Cerebellar nuclear complex (tissue), 1 donor: ENCODE data around the gene MAGEB10.
"Not testable (repeated sequence)": the region's sequence is repeated elsewhere in the genome, so short reads cannot be mapped to it uniquely, and the experiment has no call there.

Experiments used
- DNase-seq, 2 experiments: peaks; one replicate each; lab custom pipeline; 2025; lab: John Stamatoyannopoulos, UW

MAGEB10 gene, protein sequence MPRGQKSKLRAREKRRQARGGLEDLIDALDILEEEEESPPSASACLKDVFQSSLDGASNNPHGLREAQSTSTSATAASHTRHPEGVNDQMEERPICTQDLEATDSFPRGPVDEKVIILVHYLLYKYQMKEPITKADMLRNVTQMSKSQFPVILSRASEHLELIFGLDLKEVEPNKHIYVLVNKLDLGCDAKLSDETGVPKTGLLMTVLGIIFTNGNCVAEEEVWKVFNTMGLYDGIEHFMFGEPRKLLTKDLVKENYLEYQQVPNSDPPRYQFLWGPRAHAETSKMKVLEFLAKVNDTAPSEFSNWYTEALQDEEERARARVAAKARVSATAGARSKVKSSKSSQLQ

DNA sequence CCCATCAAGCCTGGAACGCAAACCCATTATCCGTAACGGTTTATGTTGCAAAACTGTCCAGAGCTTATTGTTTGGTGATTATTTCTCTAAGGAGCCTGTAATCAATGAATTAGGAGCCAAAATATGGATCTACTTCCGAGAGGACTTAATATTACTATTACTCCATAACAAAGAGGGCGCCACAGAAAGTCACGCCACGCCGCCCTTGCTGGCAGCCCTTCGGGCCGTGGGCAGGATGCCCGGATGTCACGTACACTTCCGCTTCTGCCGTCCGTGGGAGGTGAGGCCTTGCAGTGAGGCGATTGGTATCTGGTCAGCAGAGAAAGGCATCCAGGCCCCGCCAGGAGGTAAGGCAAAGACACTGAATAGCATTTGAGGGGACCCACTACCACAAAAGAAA, at the start of gene MAGEB10:
Gene MAGEB10, plus strand, starts transcription at position 301 of the 400 bp plus-strand sequence. CDS start 13,317 bp downstream, outside the sequence.
- DNase-seq, result no peak

DNA sequence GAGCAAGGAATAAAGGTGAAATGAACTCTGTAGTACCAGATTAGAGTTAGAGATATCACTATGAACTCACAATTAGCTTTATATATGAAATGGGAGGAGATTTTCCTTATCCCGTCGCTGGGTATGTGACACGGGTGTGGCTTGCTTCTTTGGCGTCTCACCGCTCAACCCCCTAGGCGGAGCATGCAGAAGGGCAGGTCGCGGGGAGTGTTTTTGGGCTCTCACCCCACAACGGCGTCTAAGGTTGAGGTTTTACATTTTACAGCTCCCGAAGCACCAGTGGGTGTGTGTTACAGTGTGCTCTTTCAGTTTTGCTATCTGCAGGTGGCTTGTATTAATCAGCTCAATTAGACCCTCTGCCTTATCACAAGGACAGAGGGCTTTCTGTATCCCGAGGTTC, 42.1 kb upstream of the MAGEB10 start:
- no peak for DNase-seq

DNA sequence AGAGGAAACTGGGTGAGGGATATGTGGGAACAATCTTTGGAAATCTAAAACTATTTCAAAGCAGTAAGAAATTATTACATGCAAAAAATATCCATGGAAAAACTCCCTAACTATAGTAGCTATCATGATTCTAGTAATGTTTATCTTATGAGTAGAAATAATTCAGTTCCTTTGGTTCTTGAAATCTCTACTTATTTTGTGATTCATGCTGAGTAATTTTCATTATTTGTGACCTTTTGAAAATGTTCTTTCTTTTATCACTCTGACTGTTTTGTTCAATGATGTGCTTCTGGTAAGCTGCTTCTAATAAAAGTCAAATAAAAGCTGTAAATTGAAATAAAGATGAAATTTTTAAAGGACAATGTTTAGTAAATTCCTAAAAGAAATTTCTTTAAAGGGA, 40.4 kb upstream of the MAGEB10 start:
- DNase-seq, result no peak

DNA sequence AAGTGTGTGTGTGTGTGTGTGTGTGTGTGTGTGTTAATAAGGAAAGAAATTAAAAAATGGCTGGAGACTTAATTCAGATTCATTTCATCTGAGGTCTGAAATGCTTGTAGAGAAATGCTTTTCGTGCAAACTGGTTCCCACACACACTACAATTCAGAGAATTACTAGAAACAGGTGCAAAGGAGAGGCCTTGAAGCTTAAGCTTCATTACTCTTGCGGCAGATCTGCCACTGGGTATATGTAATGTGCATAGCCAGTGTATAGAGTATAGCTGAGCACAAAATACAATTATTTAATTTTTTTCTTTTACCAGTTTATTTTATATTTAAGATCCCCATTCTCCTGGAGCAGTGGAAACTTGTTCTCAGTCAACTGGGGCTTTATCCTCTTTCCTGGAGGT, 31.8 kb upstream of the MAGEB10 start:
- DNase-seq, result no peak

DNA sequence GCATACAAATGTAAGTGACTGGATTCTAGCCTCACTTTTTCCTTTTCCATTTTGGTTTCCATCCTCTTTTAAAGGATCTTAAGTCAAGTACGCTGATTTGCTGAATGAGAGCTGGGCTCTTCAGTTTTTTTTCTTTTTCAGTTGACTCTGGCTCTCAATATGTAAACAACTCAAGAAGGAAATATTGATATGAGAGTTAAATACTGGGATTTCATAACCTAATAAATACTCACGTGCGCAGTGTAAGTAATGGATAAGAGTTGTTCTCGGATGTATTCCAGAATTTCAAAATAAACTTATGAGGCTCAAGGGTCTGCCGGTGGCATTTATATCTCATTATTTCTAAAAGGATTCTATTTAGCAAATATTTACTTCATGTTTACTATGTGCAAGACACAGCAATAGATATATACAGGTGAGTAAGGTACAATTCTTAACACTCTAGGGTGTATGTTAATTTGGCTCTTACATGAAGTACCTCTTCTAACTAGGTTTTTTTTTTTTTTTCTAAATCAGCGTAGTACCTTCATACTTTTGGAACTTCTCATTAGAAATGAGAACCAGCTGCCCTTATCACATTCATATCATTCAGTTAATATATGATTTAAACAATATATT, 11.0 kb upstream of the MAGEB10 start:
- DNase-seq, result no peak

DNA sequence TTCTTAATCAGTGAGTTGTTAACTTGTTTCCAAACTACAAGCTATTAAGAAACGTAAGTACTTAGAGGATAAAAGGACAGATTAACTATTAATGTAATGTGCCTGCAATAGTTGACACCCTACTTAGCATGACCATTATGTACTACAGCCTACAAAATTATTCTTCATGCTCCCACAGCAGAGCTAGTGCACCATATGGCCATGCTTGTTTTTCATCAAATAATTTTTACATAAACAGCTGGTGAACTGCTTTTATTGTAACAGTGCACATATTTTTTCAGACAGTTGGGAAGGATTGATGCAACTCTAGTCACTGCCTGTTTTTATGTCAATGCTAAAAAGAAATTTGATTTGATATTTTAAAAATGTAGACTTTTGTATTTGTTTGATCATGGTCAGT, 10.2 kb upstream of the MAGEB10 start:
- DNase-seq, result no peak

DNA sequence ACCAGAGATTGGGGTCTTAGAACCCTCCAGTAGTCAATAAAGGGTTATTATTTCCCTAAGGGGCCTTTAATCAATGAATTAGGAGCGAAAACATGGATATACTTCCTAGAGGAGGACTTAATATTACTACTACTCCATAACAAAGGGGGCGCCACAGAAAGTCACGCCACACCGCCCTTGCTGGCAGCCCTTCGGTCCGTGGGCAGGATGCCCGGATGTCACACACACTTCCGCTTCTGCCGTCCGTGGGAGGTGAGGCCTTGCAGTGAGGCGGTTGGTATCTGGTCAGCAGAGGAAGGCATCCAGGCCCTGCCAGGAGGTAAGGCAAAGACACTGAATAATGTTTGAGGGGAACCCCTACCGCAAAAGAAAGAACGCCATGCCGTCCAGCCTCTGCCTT, 436 bp downstream of the MAGEB10 start:
- no peak for DNase-seq

DNA sequence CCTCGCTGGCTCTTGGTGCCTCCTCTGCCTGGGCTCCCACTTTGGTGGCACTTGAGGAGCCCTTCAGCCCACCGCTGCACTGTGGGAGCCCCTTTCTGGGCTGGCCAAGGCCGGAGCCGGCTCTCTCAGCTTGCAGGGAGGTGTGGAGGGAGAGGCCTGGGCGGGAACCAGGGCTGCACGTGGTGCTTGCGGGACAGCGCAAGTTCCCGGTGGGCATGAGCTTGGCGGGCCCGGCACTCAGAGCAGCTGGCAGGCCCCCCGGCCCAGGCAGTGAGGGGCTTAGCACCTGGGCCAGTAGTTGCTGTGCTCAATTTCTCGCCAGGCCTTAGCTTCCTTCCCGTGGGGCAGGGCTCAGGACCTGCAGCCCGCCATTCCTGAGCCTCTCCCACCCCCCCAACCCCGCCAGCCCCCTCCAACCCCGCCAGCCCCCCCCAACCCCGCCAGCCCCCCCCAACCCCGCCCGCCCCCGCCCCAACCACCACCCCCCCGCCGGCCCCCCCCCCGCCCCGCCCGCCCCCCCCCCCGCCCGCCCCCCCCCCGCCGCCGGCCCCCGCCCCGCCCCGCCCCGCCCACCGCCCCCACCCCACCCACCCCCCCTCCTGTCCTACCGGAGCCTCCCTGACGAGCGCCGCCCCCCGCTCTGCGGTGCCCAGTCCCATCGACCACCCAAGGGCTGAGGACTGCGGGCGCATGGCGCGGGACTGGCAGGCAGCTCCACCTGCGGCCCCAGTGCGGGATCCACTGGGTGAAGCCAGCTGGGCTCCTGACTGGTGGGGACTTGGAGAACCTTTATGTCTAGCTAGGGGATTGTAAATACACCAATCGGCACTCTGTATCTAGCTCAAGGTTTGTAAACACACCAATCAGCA, 1.4 kb downstream of the MAGEB10 start:
- DNase-seq, result not testable (repeated sequence)

DNA sequence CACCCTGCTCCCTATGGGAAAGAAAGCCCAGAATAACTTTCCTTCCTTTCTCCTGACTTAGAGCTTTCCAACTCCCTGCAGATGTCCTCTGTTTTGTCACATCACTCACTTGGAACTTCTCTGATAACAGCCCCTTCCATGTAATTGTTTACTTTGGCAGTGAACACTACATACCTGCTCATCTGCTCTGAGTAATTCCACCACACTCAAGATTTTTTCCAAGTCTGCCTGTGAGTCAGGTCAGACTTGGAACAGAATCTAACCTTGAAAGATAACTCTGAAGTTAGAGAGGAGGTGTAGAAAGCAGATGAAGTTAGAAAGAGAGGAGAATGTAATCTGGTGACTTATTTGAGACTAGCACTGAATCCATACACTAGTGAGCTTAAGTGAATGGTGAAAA, 7.4 kb downstream of the MAGEB10 start:
- no peak for DNase-seq

DNA sequence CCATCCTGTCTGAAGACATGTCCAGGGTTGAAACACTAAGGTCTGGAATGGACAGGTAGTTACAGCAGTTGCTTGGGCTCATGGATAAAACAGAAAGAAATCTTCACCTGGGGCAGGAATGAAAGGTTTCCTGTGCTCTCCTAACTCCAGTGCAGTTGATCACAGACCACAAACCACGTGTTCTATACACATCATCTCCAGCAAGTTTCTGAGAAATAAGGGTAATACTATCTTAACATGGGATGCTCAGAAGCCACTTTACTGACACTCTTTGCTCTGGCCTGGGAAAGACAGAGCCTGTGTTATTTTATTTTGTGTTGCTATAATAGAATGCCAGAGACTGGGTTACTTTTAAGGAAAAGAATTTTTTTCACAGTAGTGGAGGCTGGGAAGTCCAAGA, 16.0 kb downstream of the MAGEB10 start:
- DNase-seq, result no peak

DNA sequence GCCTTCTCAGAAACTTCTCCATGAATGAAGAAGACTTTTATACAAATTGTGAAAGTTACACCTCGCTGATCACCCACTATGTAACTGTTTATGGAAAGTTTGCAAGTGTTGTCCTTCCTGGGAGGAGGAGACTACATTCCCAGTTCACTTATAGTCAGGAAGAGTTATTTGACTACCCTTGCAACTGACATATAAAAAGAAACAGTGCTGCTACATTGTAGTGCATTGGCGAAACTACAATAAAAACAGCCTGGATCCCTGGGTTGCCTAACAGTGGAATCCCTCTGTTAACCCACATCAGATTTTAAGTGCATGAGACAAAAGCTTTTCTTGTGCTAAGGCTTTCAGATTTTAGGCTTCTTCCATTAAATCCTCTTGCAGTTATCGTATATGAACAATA, 30.4 kb downstream of the MAGEB10 start:
- no peak for DNase-seq

DNA sequence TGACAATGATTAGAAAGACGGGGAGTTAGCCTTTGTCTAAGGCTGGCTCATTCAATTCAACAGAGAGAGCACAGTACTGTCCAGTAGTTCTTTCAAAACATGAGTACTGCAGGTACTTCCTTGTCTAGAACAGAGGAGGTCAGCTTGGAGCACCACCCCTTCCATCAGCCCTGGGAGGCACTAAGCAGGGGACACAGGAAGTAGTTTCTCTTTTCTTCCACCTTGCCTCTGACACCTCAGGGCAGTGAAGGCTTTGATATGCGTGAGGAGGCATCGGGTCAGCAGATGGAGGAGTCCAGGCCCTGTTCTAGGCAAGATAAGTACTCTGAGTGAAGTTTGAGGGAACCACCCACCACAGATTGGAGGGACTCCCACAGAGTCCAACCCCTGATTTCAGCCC, 33.1 kb downstream of the MAGEB10 start:
- DNase-seq, result no peak

DNA sequence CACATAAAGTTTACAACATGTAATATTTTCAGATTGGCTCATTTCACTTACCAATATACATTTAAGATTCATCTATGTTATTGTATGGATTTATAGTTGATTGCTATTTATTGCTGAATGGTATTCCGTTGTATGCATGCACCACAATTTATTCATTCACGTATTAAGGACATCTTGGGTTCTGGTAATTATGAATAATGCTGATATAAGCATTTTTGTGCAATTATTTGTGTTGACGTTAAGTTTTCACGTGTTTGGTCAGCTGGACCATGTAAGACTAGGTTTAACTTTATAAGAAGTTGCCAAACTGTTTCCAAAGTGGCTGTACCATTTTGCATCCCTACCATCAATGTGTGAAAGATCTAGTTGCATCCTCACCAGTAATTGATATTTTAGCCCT, 35.1 kb downstream of the MAGEB10 start:
- no peak for DNase-seq

DNA sequence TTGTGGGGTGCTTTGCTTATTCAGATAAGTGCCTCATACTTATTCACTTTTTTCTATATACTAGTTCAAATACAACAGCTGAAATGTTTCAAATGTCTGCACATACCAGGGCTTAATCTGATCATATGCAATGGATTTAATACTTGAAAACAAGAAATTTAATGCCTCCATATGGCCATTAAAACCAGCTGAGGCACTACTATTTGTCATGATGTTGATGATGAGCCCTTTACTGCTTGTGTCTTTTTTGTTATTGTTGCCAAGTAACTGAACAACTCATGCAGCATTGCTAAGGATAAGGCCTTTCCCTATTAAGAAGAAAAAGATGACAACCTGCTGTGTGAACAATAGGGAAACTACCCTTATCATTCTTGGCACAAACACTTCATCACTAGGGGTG, 52.5 kb downstream of the MAGEB10 start:
- DNase-seq, result no peak

DNA sequence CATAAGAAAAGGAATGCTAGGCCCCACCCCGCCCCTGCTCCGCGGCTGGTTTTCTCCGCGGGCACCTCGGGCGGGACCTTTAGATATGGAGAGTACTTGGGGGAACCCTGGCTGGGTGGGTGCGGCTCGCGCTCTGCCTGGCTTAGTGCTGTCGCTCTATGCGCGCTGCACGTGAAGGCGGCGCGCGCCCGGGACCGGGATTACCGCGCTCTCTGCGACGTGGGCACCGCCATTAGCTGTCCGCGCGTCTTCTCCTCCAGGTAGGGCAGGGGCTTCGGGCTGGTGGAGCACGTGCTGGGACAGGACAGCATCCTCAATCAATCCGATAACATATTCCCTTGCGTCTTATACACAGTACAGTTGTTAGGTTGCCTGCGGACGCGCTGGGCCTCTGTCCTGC, 56.0 kb downstream of the MAGEB10 start:
- no peak for DNase-seq
